A673 (cell line): ENCODE measurements around the gene ACOX3.

ENCODE experiments used
- EZH2 ChIP-seq: fragments of 200-600 bp; sonication (generic); IDR thresholded peaks from 2 replicates; pipeline ENCODE4 v1.6.1; 2017; ENCODE audit warnings: borderline replicate concordance, low read depth, mild to moderate bottlenecking, mixed read lengths, antibody characterized with exemption, low read length; ENCODE audit not compliant: poor library complexity, severe bottlenecking
- TF ChIP-seq, protein P1 (sequence below): fragments of 300-800, 200-600 bp; sonication (generic); conservative IDR thresholded peaks from 2 replicates; pipeline ENCODE4 v1.5.1; 2017; ENCODE audit warnings: low read depth, mild to moderate bottlenecking, antibody characterized with exemption, low read length, moderate library complexity, mixed read lengths

DNA sequence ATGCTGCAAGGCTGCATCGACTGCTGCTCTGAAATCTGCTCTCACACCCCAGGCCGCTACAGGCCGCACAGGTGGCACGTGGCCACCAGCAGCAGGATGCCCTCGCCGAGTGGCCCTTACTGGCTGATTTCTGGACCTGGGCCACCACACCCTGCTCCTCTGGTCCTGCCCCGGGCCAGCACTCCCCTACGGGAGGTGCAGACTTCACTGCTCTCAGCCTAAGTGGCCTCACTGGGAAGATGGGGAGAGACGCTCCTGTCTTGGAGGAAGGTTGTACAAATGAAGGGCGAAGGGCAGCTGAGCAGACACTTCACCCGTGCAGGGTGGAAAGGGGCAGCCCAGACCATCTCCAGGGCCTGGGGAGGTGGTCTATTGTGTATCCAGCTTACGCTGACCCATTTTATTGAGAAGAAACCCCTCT, 72.5 kb downstream of the ACOX3 start:
- TF ChIP-seq, protein P1, sequence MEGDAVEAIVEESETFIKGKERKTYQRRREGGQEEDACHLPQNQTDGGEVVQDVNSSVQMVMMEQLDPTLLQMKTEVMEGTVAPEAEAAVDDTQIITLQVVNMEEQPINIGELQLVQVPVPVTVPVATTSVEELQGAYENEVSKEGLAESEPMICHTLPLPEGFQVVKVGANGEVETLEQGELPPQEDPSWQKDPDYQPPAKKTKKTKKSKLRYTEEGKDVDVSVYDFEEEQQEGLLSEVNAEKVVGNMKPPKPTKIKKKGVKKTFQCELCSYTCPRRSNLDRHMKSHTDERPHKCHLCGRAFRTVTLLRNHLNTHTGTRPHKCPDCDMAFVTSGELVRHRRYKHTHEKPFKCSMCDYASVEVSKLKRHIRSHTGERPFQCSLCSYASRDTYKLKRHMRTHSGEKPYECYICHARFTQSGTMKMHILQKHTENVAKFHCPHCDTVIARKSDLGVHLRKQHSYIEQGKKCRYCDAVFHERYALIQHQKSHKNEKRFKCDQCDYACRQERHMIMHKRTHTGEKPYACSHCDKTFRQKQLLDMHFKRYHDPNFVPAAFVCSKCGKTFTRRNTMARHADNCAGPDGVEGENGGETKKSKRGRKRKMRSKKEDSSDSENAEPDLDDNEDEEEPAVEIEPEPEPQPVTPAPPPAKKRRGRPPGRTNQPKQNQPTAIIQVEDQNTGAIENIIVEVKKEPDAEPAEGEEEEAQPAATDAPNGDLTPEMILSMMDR: no peak
- TF ChIP-seq EZH2: no peak
